ENCODE results near the gene VPS9D1.

GRCh38 chr16:89733322-89733721 lies 12.6 kb upstream of the VPS9D1 start:
- TF ChIP-seq, protein P1, sequence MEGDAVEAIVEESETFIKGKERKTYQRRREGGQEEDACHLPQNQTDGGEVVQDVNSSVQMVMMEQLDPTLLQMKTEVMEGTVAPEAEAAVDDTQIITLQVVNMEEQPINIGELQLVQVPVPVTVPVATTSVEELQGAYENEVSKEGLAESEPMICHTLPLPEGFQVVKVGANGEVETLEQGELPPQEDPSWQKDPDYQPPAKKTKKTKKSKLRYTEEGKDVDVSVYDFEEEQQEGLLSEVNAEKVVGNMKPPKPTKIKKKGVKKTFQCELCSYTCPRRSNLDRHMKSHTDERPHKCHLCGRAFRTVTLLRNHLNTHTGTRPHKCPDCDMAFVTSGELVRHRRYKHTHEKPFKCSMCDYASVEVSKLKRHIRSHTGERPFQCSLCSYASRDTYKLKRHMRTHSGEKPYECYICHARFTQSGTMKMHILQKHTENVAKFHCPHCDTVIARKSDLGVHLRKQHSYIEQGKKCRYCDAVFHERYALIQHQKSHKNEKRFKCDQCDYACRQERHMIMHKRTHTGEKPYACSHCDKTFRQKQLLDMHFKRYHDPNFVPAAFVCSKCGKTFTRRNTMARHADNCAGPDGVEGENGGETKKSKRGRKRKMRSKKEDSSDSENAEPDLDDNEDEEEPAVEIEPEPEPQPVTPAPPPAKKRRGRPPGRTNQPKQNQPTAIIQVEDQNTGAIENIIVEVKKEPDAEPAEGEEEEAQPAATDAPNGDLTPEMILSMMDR (IDR thresholded peaks at IDR 0.05), result no peak
- no peak for TF ChIP-seq POLR2A (IDR thresholded peaks at IDR 0.05)
